Fibroblast of skin of abdomen (primary cell): ENCODE data around the gene CFH.
"Not testable (repeated sequence)": the region's sequence is repeated elsewhere in the genome, so short reads cannot be mapped to it uniquely, and the experiment has no call there.

Source experiments
- DNase-seq: peaks from one replicate; pipeline ENCODE4 v3.0.0-alpha.2; 2013

Gene CFH

GRCh38 chr1:196769823-196770222 lies 118.0 kb downstream of the CFH start:
- DNase-seq: not testable (repeated sequence)

- DNase-seq: no peak
Observed at GRCh38 chr1:196773713-196774112, 121.9 kb downstream of the CFH start.

GRCh38 chr1:196774175-196774574 lies 122.3 kb downstream of the CFH start:
- DNase-seq: no peak

- DNase-seq: no peak
Observed at GRCh38 chr1:196774603-196775002, 122.8 kb downstream of the CFH start, which contains the start of gene CFHR3. Gene CFHR3 (plus strand): TSS chr1:196774840. CDS start chr1:196774887, 47 bp downstream.

GRCh38 chr1:196777603-196778002 lies 125.8 kb downstream of the CFH start:
- no peak for DNase-seq

GRCh38 chr1:196779093-196779492 lies 127.2 kb downstream of the CFH start:
- no peak for DNase-seq

GRCh38 chr1:196791252-196791651 lies 139.4 kb downstream of the CFH start:
- not testable (repeated sequence) for DNase-seq

- DNase-seq: not testable (repeated sequence)
Observed at GRCh38 chr1:196794103-196794502, 142.3 kb downstream of the CFH start.
